RPMI7951 (cell line): ENCODE data around the gene TANC1. TPM values are rescaled to one million over a fixed set of nuclear protein-coding genes. Genes with fewer than 3 reads are reported as not detected.

ENCODE experiments used
- DNase-seq: peaks from one replicate; pipeline ENCODE4 v3.0.0-alpha.2; 2012; ENCODE audit warnings: low read depth
- total RNA-seq: library from RNA; depleted of rRNA; stranded (reverse); fragments of >200 nt; shearing (Covaris generic); gene quantifications from 2 replicates; pipeline ENCODE4 v1.2.3, GENCODE V29; 2014

The TANC1 gene
- total RNA-seq, 1 experiment from 2014 or later, result 24.4 TPM

- DNase-seq, result no peak
These were observed 251.1 kb downstream of the TANC1 start for GRCh38 chr2:159219394-159219998.

GRCh38 chr2:159224061-159224813 lies 255.8 kb downstream of the TANC1 start:
- no peak for DNase-seq

DNA sequence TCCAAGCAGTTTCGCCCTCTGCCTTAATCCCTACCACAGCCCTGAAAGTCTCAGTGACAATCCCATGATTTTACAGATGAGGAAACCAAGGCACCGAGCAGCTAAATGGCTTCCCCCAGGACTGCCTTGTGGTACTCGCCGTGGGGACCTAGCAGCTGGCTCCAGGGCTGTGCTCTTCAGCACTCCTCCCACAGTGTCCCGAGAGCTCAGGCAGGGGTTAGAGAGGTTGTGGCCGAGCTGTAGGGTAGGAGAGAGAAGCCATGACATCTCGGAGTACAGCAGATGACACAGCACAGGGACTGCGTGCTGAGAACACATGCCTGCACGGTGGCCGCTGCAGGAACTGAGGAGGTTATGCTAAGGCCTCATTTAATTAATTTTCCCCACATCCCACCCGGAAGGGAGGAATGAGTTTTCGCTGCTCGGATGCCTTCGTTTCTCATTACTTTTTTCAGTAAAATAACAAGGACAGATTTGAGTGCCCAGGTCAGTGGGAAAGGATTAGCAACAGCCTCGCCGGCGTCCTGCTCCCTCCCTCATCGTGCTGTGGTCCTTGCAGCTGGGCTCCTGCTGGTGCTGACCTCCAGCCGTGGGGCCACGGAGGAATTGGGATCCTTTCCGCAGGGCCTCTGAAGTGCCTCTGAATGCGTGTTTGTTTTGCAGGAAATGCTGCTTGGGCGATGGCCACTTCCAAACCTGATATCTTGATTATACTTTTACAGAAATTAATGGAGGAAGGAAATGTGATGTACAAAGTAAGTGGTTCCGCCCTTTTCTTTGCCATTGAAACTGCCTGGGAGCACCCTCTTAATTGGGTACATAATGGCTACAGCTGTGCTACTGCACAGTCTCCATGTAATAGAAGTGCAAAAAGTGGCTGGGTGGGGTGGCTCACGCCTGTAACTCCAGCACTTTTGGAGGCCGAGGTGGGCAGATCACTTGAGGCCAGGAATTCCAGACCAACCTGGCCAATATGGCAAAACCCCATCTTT lies 256.9 kb downstream of the TANC1 start:
- no peak for DNase-seq

- peak; percentile 64 for DNase-seq
These were observed 257.6 kb downstream of the TANC1 start for GRCh38 chr2:159226059-159226461.

DNA sequence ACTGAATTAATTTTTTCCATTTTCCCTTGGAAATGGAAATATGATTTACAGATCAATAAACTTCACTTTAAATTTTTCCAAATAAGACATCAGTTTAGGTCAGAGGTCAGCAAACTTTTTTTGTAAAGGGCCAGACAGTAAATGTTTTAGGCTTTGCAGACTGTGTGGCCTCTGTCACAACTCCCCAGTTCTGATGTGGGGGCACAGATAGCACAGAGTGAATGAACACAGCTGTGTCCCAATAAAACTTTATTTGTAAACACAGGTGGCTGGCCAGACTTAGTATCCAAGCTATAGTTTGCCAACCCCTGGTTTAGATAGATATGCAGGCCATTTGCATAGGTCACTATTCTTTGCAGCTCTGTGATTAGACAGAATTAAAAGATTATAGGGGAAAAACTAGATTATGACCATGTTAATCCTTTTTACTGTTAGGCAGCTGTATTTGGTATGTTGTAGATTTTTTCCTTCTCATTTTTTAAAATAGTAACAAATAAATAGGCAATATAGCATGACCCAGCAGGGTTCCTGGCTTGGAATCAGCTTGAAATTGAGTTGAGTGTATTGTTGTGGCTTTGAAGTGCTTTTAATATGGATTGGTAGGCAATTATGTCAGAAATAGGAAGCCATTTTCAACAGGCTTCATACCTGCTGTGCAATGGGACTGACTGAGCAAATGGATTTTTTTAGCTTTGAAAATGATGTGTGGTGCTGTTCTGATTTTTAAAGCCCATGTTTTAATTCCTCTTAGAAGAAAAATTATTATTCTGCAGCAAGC lies 258.4 kb downstream of the TANC1 start:
- DNase-seq, result no peak

DNA sequence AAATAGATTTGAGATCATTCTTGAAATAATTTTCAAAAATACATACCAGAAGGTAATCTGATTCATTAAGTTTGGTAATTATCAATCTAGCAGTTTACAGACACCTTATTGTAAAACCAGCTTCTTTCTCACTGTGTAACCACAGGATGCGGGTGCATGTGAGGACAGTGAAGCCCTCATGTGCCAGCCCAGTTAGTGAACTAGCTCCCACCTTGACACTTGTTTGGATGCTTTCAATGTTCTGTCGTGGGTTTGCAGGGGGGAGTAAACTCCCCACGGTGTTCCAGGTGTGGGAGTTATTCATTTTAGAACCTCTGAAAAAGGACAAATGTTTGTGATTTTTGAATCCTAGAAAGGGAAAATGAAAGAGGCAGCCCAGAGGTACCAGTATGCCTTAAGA lies 259.0 kb downstream of the TANC1 start:
- no peak for DNase-seq

- no peak for DNase-seq
These were observed 259.7 kb downstream of the TANC1 start for GRCh38 chr2:159228081-159228581.

DNA sequence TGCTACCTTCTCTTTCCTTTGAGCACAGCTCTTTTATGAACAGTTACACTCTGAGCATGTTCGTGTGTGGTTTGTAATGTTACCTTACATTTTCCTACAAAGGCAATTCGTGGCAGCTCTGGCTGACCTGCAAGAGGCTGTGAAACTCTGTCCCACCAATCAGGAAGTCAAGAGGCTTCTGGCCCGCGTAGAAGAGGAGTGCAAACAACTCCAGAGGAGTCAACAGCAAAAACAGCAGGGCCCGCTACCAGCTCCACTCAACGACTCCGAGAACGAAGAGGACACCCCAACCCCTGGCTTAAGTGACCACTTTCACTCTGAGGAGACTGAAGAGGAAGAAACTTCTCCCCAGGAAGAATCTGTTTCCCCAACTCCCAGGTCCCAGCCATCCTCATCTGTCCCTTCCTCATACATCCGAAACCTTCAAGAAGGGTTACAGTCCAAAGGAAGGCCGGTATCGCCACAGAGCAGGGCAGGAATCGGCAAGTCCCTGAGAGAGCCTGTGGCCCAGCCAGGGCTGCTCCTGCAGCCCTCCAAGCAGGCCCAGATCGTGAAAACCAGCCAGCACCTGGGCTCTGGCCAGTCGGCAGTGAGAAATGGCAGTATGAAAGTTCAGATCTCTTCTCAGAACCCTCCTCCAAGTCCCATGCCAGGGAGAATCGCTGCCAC lies 261.2 kb downstream of the TANC1 start:
- DNase-seq, result no peak

DNA sequence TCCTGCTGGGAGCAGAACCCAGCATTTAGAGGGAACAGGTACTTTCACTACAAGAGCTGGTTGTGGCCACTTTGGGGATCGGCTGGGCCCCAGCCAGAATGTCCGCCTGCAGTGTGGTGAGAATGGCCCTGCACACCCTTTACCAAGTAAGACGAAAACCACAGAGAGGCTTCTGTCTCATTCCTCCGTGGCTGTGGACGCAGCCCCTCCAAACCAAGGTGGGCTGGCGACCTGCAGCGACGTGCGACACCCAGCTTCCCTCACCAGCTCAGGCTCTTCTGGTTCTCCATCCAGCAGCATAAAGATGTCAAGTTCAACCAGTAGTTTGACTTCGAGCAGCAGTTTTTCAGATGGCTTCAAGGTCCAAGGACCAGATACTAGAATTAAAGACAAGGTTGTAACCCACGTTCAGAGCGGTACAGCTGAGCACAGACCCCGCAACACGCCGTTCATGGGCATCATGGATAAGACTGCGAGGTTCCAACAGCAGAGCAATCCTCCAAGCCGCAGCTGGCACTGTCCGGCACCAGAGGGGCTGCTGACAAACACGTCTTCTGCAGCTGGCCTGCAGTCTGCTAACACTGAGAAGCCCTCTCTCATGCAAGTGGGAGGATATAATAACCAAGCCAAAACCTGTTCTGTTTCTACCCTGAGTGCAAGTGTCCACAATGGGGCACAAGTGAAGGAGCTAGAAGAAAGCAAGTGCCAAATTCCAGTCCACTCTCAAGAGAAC lies 261.9 kb downstream of the TANC1 start:
- no peak for DNase-seq

DNA sequence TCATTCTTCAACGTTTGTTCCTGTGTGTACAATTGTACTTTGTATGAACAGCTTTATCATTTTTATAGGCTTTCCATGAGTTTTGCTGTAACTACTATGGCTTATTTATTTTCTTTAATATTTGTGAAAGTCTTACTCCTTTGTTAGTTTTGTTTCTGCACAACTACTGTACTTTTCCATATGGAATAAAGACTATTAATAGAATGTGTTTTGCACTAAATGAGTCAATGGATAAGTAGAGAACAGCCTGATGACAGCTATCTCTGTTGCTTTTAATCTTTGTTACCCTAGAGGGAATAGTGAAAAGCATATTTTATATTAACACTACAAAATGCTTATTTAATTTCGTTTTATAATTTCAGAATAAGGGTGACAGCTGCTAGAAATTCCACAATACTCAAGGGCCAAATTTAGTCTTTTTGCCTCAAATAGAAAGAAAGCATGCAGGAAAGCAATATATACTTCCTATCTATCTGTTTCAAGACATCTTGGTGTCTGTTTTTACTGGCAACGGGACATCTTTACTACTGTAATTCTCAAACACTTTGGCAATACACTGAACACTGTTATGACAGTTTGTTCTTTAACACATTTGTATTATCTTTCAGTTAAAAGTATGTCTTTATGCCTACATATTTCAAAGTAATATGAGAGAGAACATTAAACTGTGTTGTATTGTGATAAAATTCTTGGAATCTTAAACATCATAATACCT lies 264.2 kb downstream of the TANC1 start:
- no peak for DNase-seq

GRCh38 chr2:159234868-159235267 lies 266.4 kb downstream of the TANC1 start:
- no peak for DNase-seq

DNA sequence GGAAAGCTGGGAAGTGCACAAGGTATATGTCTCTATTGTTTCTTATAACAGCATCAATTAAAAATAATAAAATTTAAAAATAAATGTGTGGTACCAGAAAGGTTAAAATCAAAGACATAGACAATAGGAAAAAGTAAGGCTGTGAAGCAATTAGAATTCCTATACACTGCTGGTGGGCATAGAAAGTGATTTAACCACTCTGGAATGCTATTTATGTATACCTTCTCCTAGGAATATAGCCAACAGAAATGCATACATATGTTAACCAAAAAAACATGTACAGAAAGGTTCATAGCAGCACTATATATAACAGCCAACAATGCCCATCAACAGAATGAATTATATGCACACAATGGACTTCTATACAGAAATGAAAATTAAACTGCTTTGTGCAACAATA lies 275.1 kb downstream of the TANC1 start:
- DNase-seq, result no peak

- no peak for DNase-seq
These were observed 278.0 kb downstream of the TANC1 start for GRCh38 chr2:159246325-159246988.

DNA sequence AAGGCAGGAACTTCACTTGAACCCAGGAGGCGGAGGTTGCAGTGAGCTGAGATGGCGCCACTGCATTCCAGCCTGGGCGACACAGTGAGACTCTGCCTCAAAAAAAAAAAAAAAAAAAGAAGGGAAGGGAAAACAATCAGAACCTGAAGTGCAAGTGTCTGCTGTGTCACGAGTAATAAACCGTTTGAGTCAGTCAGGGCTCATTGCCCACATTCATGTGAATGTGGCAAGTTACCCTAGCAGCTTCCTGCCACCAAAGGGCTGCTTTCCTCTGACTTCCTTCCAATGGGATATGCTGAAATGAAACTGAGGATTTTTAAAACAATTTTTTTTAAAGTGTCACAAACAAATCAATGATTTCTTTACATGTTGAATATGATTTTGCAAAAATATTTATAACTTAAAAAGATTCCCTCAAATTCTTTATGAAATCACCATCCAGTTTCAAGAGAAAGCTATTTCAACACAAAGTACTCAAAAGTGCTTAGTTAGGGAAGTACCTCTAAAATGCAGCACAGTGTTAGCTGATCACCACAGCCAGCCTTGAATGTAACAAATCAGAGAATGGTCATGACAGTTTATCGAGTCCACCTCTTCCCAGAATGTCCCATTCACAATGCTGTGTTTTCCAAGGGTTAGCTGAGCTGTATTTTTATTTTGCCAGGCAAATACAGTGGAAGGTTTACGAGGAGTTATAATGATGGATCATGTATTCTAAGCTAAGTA lies 281.7 kb downstream of the TANC1 start:
- DNase-seq, result peak; percentile 93

- peak; percentile 76 for DNase-seq
These were observed 283.1 kb downstream of the TANC1 start for GRCh38 chr2:159251296-159252173.

DNA sequence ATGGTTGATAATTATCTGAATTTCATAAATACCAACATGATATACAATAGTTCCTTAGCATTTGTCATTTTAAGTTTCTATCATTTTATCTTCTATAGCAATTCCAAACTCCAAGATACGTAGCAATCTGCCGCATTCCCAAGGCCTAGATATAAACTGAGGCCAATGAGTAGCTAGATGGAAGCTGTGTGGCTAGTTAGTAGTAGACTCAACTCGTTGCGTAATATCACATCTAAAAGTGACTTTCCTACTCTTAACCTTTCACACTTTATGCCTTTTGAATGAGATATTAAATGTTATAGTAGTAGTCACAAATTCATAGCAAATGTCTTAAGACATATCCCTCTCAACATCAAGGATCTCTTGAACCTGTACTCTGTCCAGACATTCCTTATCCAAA lies 284.5 kb downstream of the TANC1 start:
- no peak for DNase-seq

- no peak for DNase-seq
These were observed 287.7 kb downstream of the TANC1 start for GRCh38 chr2:159256159-159256558.
